B cell (primary cell): Measurements from ENCODE around the gene GNAT2. TPM values are rescaled to one million over a fixed set of nuclear protein-coding genes. Genes with fewer than 3 reads are reported as not detected.

Experiments used
- ATAC-seq: fragments of 200-7000 bp; cut with Tn5 transposase; one replicate; pipeline ENCODE4 v1.10.0; 2021; ENCODE audit warnings: low read depth, mild to moderate bottlenecking, moderate number of reproducible peaks, moderate library complexity
- CTCF ChIA-PET: fragments of 350-600 bp; sonication (Branson Sonifier 250); formaldehyde crosslinking; loops from one replicate; lab custom pipeline; 2021; ENCODE audit warnings: antibody characterized with exemption, inconsistent platforms; lab: Charles Lee
- POLR2A ChIA-PET: fragments of 350-600 bp; sonication (Branson Sonifier 250); formaldehyde crosslinking; loops from one replicate; lab custom pipeline; 2021; ENCODE audit warnings: antibody characterized with exemption; lab: Charles Lee
- DNase-seq: peaks from one replicate; pipeline ENCODE4 v3.0.0; 2013
- H2AFZ ChIP-seq: 2 replicates; pipeline ENCODE4 v1.6.1; 2012; ENCODE audit warnings: mild to moderate bottlenecking, low read depth, low read length; ENCODE audit not compliant: insufficient read depth, poor library complexity, severe bottlenecking
- H3K27ac ChIP-seq, 2 donors: 1 replicate in 1 of 2; 2 replicates in 1 of 2; pipeline ENCODE4 v1.5.1; 2012 to 2013; ENCODE audit warnings: low read length in 2 of 2, mild to moderate bottlenecking in 2 of 2, moderate library complexity in 1 of 2
- H3K27me3 ChIP-seq, 4 experiments: fragments of 200-600 bp in 1 of 4; sonication (generic) in 1 of 4; replicated peaks in 1 of 4; 1 replicate in 2 of 4; 2 replicates in 2 of 4; pipeline versions ENCODE4 v1.6.1 to v1.7.0; 2013 to 2016; ENCODE audit warnings: low read length in 3 of 4, mild to moderate bottlenecking in 2 of 4, mixed read lengths in 1 of 4, moderate library complexity in 1 of 4; ENCODE audit not compliant: insufficient read depth in 4 of 4, control insufficient read depth in 3 of 4; ENCODE audit errors: control extremely low read depth in 1 of 4
- H3K36me3 ChIP-seq, 2 experiments: replicated peaks in 1 of 2; 1 replicate in 1 of 2; 2 replicates in 1 of 2; pipeline versions ENCODE4 v1.6.1 to v1.7.1; 2013; ENCODE audit warnings: low read length in 1 of 2; ENCODE audit not compliant: insufficient read depth in 2 of 2, control insufficient read depth in 1 of 2; ENCODE audit errors: control extremely low read depth in 1 of 2, extremely low read depth in 1 of 2
- H3K4me1 ChIP-seq, 2 donors: fragments of 200-600 bp in 1 of 2; sonication (generic) in 1 of 2; 1 replicate in 1 of 2; 2 replicates in 1 of 2; pipeline versions ENCODE4 v1.5.1 to v1.6.1; 2013 to 2017; ENCODE audit warnings: low read length in 2 of 2; ENCODE audit not compliant: control insufficient read depth in 2 of 2, insufficient read depth in 2 of 2
- H3K4me2 ChIP-seq: replicated peaks from 2 replicates; pipeline ENCODE3; 2012; ENCODE audit warnings: mild to moderate bottlenecking, low read depth, low read length; ENCODE audit not compliant: poor library complexity, severe bottlenecking
- H3K4me3 ChIP-seq, 5 experiments: fragments of 200-600 bp in 1 of 5; sonication (generic) in 1 of 5; 1 replicate in 3 of 5; 2 replicates in 2 of 5; pipeline versions ENCODE4 v1.5.1 to v1.7.0; 2011 to 2016; ENCODE audit warnings: low read length in 4 of 5, mild to moderate bottlenecking in 4 of 5, low read depth in 2 of 5, control low read depth in 1 of 5, moderate library complexity in 1 of 5; ENCODE audit not compliant: insufficient read depth in 1 of 5; ENCODE audit errors: control extremely low read depth in 1 of 5, extremely low read depth in 1 of 5
- H3K79me2 ChIP-seq: fragments of 200-600 bp; sonication (generic); one replicate; pipeline ENCODE4 v1.6.0; 2016; ENCODE audit warnings: low read length; ENCODE audit not compliant: control insufficient read depth, insufficient read depth
- H3K9ac ChIP-seq: fragments of 200-600 bp; sonication (generic); 2 replicates; pipeline ENCODE4 v1.6.1; 2017; ENCODE audit warnings: mild to moderate bottlenecking, low read length, moderate library complexity
- H3K9me3 ChIP-seq, 3 donors: one replicate each; pipeline versions ENCODE4 v1.6.1 to v1.7.1; 2013; ENCODE audit warnings: low read length in 2 of 3; ENCODE audit not compliant: control insufficient read depth in 2 of 3, insufficient read depth in 1 of 3; ENCODE audit errors: control extremely low read depth in 1 of 3
- H4K20me1 ChIP-seq: 2 replicates; pipeline ENCODE4 v1.6.0; 2012; ENCODE audit warnings: mild to moderate bottlenecking, low read length; ENCODE audit not compliant: insufficient read depth, control insufficient read depth, poor library complexity, severe bottlenecking
- H3K27ac Mint-ChIP-seq: one replicate; pipeline ENCODE4 v1.8.0; 2021; ENCODE audit warnings: mixed read lengths
- H3K27me3 Mint-ChIP-seq: one replicate; pipeline ENCODE4 v1.8.0; 2021; ENCODE audit warnings: mixed read lengths
- H3K4me1 Mint-ChIP-seq: one replicate; pipeline ENCODE4 v1.8.0; 2021; ENCODE audit warnings: mixed read lengths
- H3K4me3 Mint-ChIP-seq: one replicate; pipeline ENCODE4 v1.8.0; 2021; ENCODE audit warnings: mixed read lengths
- H3K9me3 Mint-ChIP-seq: one replicate; pipeline ENCODE4 v1.8.0; 2022; ENCODE audit warnings: mixed read lengths; ENCODE audit not compliant: insufficient read depth
- CTCF ChIP-seq: fragments of 200-600 bp; IDR thresholded peaks from one replicate; pipeline ENCODE4 v1.8.0; 2022; ENCODE audit warnings: antibody characterized with exemption, mild to moderate bottlenecking
- EZH2 ChIP-seq: IDR thresholded peaks from 2 replicates; pipeline ENCODE4 v1.6.1; 2012; ENCODE audit warnings: borderline replicate concordance, low read depth, mild to moderate bottlenecking, moderate library complexity, low read length; ENCODE audit not compliant: insufficient read depth, poor library complexity, severe bottlenecking
- WGBS: methylation state at CpG from one replicate; pipeline ENCODE4 v1.1.5; 2013; ENCODE audit warnings: missing lambda C conversion rate; ENCODE audit not compliant: insufficient coverage; 5-methylcytosine and 5-hydroxymethylcytosine counted together
- intact Hi-C: fragments of 100-400 bp; cut with micrococcal nuclease; formaldehyde crosslinking; loops from one replicate; pipeline ENCODE4 v1.10.0; 2022
- polyA plus RNA-seq: library from polyadenylated mRNA; depleted of rRNA; stranded (reverse); fragments of >200 nt; gene quantifications from 2 replicates; pipeline ENCODE4 v1.2.3, GENCODE V29; 2012
- total RNA-seq, 2 donors: library from RNA; stranded (reverse); fragments of 120-200 nt in 1 of 2; gene quantifications; 1 replicate in 1 of 2; 2 replicates in 1 of 2; pipeline versions ENCODE4 v1.2.3 to v1.2.4, GENCODE V29; 2013 to 2022

Gene GNAT2
- total and polyA plus RNA-seq, 2 donors (not counting 1 experiment from before 2014, with no cell fraction given) = not detected

- H3K4me3 ChIP-seq = no peak overlapping the region
- H3K27me3 Mint-ChIP-seq = peaks cover 29% of the 10 kb centered on the region
- H3K4me1 Mint-ChIP-seq = peaks cover 3% of the 10 kb centered on the region
- no peak overlapping the region for H3K4me2 ChIP-seq
- H3K9me3 Mint-ChIP-seq = no peaks in the 10 kb centered on the region
- TF ChIP-seq EZH2 (no peak), CTCF (no peak)
- no peaks in the 10 kb centered on the region for H4K20me1 ChIP-seq
- intact Hi-C loops = no loop called here
- H2AFZ ChIP-seq = no peak overlapping the region
- POLR2A ChIA-PET = no interaction called here
- peaks cover 0 to 9% (median 3%) of the 10 kb centered on the region in 4 experiments for H3K27me3 ChIP-seq
- H3K79me2 ChIP-seq = no peaks in the 10 kb centered on the region
- WGBS = no CpG with 5 or more reads among the region's 4 CpGs
- no peak overlapping the region for H3K9ac ChIP-seq
- H3K27ac ChIP-seq = no peak overlapping the region
- ATAC-seq = no peak
- no peak overlapping the region for H3K4me3 Mint-ChIP-seq
- no peak for DNase-seq
- no peaks in the 10 kb centered on the region for H3K36me3 ChIP-seq
- no peaks in the 10 kb centered on the region for H3K9me3 ChIP-seq
- H3K4me1 ChIP-seq = no peaks in the 10 kb centered on the region
- H3K27ac Mint-ChIP-seq = no peak overlapping the region
- CTCF ChIA-PET = interaction anchor here (0.9 to 5.6 kb wide), 9 partner anchors 10 to 335 kb away, joined by 3 to 90 read pairs (median 11); partner anchors contain the start of genes AHCYL1 and GNAI3
Measured at GRCh38 chr1:109649491-109649914, 30.1 kb upstream of the GNAT2 start.

DNA sequence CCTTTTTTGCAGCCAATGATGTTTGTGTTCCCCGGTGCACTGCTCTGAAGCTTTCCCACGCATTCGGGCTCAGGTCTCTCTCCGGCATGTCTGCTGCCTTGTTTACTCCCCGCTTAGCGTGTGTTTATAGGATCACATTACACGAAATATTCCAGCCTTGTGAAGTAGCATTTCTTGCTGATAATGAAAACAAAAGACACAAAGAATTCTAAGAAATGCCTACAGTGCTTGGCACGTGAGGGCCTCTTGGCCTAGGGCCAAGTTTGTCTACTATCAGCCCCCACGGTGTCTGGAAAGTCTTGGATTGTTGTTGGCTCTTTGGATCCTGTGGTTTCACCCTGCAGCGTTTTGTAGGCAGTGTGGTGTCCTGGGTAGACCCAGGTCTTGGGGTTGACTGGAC, 25.3 kb upstream of the GNAT2 start:
- no peaks in the 10 kb centered on the region for H4K20me1 ChIP-seq
- CTCF ChIA-PET = interaction anchor here (0.7 to 13.3 kb wide), 7 partner anchors 8 to 364 kb away, joined by 3 to 230 read pairs (median 7); partner anchors contain the start of genes AHCYL1 and GSTM1
- POLR2A ChIA-PET = interaction anchor here (0.7 kb wide), 1 partner anchor 936 kb away, joined by 4 read pairs; no protein-coding TSS in a partner anchor
- H3K4me3 ChIP-seq = no peak overlapping the region
- DNase-seq = no peak
- no peak overlapping the region for H3K9ac ChIP-seq
- no peaks in the 10 kb centered on the region for H3K36me3 ChIP-seq
- no peaks in the 10 kb centered on the region for H3K27me3 ChIP-seq
- no peak overlapping the region for H2AFZ ChIP-seq
- Mint-ChIP-seq H3K4me1 (peaks cover 13% of the 10 kb centered on the region), H3K27ac (no peak overlapping the region), H3K9me3 (no peaks in the 10 kb centered on the region), H3K4me3 (no peak overlapping the region), H3K27me3 (peaks cover 4% of the 10 kb centered on the region)
- peaks cover 4 to 14% of the 10 kb centered on the region in 2 donors for H3K4me1 ChIP-seq
- ATAC-seq = no peak
- no peak for TF ChIP-seq EZH2
- TF ChIP-seq CTCF = no peak
- no peaks in the 10 kb centered on the region for H3K9me3 ChIP-seq
- H3K4me2 ChIP-seq = no peak overlapping the region
- WGBS = no CpG with 5 or more reads among the region's 10 CpGs
- intact Hi-C loops = no loop called here
- H3K79me2 ChIP-seq = no peaks in the 10 kb centered on the region
- no peak overlapping the region for H3K27ac ChIP-seq
